HG03039 (cell line): Measurements from ENCODE around the gene CD84.
A peak's percentile ranks its signal among the peaks of the same experiment; 100 is the strongest.
"Not testable (repeated sequence)": the region's sequence is repeated elsewhere in the genome, so short reads cannot be mapped to it uniquely, and the experiment has no call there.

Source experiments
- ATAC-seq: cut with Tn5 transposase; IDR thresholded peaks from one replicate; pipeline ENCODE4 v1.9.1; 2021; ENCODE audit warnings: mild to moderate bottlenecking, moderate library complexity; ENCODE audit not compliant: unreplicated experiment

Gene CD84

DNA sequence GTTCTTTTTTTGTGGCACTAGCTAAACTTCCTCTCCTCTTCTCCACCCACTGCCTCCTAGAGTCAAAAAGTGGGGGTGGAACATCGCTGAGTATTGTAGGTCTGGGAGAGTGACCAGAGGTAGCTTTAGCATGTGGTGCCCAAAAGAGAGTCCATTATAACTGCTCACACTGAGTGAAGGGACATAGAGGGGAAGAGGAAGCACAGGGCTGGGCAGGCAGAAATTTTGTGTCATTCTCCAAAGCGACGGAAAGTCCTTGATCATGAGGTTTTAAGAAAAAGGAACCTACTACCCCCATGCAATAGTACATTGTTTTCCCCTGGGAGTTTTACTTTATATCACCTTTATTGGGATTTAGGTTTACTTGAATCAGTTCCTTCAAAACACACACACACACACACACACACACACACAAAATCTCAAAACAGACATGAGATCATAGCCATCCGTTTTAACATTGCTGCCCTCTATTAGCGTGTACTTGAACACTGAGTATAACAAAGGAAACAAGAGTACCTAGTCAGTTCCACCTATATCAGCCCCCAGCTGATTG, 4.1 kb downstream of the CD84 start:
- ATAC-seq, result no peak

DNA sequence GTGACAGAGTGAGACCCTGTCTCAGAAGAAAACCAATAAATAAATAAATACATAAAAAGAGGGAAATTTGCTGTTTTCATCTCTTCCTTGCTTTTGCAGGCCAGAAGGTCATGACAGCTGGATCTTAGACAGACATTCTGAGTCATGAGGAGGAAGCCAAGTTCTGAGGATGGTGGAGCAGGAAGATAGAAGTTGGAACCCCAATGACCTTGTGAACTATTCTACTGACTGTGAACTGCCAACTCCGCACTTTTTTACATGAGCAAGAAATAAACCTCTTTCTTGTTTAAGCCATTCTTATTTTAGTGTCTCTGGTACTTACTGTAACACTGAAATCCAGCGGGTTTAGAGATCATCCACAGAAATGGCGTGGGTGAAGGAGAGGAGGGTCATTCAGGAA, 8.5 kb downstream of the CD84 start:
- ATAC-seq, result no peak

DNA sequence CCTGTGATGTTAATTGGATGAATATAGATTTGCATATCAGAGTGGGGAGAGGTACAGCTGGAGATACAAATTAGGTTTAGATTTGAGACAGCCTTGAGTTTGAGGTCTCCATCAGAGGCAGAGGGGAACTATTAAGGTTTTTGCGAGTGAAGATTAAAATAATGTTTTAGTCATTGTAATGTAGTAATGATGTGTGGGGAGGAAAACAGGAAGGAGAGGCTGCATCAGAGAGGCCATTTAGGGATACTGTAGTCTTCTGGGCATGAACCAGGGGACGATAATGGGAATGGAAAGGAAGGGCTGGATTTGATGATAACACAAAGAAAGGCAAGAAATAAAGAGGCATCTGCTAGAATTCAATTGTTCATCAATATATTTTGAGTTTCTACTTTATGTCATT, 9.5 kb downstream of the CD84 start:
- ATAC-seq, result no peak

DNA sequence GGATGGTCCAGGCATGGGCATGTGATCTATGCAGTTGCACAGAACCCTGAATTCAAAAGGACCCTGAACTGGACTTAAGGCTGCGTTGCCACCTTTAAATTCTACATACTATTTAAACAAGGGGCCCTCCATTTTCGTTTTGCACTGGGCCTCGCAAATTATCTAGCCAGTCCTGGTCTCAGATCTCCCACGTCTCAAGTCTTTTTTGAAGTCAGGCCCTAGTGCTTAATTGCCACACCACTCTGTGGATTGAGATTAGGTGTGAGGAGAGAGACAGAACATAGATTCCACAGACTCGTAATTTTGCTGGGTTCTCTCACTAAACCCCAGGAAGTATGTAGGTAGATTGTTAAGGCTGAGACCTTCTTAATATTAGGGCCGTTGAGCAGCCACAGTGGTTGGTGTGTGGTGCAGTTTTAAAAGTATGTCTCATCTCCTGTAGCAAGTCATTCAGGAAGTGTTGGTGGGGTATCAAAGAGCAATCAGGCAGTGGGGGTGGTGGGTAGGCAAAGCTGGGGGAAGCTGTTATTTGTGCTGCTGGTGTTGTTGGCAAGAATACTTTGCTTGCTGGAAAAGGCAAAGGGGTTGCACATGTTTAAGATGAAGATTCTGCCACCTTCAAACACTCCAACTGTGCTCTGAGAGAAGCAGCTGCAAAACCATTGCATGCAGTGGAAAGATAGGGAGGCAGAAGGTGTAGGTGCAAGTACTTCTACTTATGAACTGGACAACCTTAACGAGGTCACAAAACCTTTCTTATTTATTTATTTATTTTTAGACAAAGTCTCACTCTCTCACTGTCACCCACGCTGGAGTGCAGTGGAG, 11.2 kb downstream of the CD84 start:
- ATAC-seq, result no peak

DNA sequence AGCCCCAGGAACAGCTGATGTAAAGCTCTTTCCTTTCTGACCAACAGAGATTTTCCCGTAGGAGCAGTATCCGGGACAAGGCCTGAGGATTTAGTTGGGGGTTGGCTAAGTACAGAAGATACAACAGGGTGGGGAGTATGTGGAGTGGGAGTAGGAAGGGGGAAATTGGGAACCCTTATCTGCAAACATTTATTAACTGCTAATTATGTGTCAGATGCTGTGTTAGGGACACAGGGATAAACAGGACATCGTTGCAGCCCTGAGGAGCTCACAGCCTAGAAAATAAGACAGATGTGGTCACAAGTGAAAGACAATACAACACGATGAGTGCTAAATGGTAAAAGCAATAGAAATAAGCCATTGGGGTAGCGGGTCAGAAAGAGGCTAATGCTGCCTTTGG, 12.0 kb downstream of the CD84 start:
- no peak for ATAC-seq

DNA sequence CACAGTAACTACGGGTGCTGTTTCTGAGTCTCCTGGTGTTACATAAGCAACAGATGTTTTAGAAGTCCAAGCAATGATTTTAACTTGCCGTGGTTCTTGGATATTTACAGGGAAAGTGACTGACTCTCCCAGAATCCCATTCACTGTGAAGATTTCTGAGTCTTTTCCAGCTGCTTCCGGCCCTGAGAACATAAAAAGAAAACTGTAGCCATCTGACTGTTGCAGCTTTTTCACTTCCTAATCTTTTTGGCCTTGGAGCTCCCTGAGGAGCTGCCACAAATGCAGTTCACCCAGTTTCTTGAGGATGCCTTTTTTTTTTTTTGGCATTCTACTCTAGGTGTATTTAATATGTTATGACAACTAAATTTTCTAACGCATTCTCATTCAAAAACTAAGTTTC, 13.7 kb downstream of the CD84 start:
- ATAC-seq, result no peak

DNA sequence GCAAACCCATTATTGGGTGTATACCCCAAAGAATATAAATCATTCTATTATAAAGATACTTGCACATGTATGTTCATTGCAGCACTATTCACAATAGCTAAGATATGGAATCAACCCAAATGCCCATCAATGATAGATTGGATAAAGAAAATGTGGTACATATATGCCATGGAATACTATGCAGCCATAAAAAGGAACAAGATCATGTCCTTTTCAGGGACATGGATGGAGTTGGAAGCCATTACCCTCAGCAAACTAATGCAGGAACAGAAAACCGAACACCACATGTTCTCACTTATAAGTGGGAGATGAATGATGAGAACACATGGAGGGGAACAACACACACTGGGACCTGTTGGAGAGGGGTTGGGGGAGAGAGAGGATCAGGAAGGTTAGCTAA, 16.1 kb downstream of the CD84 start:
- ATAC-seq, result not testable (repeated sequence)

DNA sequence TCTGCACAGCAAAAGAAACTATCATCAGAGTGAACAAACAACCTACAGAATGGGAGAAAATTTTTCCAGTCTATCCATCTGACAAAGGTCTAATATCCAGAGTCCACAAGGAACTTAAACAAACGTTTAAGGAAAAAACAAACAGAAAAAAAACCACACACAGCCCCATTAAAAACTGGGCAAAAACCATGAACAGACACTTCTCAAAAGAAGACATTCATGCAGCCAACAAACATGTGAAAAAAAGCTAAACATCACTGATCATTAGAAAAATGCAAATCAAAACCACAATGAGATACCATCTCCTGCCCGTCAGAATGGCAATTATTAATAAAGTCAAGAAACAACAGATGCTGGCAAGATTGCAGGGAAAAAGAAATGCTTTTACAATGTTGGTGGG, 16.6 kb downstream of the CD84 start:
- ATAC-seq, result not testable (repeated sequence)

DNA sequence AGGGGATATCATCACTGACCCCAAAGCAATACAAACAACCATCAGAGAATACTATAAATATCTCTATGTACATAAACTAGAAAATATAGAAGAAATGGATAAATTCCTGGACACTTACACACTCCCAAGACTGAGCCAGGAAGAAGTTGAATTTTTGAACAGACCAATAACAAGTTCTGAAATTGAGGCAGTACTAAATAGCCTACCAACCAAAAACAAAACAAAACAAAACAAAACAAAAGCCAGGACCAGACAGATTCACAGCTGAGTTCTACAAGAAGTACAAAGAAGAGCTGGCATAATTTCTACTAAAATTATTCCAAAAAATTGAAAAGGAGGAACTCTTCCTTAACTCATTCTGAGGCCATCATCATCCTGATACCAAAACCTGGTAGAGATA, 18.5 kb downstream of the CD84 start:
- no peak for ATAC-seq

DNA sequence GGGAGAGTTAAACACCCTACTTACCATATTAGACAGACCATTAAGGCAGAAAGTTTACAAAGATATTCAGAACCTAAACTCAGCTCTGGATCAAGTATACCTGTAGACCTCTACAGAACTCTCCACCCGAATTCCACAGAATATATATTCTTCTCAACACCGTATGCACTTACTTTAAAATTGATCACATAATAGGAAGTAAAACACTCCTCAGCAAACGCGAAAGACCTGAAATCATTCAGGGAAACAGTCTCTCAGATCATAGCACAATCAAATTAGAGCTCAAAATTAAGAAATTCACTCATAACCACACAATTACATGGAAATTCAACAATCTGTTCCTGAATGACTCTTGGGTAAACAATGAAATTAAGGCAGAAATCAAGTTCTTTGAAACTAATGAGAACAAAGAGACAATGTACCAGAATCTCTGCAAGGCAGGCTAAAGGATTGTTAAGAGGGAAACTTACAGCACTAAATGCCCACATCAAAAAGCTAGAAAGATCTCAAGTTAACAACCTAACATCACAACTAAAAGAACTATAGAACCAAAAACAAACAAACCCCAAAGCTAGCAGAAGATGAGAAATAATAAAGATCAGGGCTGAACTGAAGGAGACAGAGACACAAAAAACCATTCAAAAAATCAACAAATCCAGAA, 19.1 kb downstream of the CD84 start:
- ATAC-seq, result no peak

DNA sequence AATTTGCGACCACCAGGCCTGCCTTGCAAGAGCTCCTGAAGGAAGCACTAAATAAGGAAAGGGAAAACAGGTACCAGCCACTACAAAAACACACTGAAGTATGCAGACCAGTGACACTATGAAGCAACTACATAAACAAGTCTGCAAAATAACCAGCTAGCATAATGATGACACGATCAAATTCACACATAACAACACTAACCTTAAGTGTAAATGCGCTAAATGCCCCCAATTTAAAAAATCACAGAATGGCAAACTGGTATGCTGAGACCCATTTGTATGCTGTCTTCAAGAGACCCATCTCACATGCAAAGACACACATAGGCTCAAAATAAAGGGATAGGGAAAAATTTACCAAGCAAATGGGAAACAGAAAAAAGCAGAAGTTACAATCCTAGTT, 19.9 kb downstream of the CD84 start:
- not testable (repeated sequence) for ATAC-seq

DNA sequence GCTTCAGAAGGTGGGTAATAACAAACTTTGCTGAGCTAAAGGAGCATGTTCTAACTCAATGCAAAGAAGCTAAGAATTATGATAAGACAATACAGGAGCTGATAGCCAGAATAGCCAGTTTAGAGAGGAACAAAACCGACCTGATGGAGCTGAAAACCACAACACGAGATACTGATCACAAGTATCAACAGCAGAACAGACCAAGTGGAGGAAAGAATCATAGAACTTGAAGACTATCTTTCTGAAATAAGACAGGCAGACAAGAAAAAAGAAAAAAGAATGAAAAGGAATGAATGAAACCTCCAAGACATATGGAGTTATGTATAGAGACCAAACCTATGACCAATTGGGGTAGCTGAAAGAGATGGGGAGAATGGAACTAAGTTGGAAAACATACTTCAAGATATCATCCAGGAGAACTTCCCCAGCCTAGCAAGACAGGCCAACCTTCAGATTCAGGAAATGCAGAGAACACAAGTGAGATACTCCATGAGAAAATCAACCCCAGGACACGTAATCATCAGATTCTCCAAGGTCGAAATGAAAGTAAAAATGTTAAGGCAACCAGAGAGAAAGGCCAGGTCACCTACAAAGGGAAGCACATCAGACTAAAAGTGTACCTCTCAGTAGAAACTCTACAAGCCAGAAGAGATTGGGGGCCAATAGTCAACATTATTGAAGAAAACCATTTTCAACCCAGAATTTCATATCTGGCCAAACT, 20.5 kb downstream of the CD84 start:
- ATAC-seq, result no peak

DNA sequence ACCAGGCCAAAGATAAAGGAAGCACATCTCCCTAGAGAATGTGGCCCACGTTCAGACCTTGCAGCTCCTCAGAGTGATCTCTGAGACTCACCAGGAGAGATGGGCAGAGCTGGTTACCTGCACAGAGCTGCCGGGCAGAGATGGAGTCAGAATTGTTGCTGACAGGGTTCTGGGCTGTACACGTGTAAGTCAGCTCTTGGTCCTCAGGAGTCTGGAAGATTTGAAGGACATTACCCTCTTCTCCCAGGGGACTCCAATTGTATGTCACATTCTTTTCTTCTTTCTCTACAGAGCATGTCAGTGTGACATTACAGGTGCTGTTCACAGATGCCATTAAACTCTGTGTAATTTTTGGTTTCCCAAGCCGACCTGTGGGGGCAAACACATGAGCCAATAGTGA, 25.5 kb downstream of the CD84 start:
- ATAC-seq, result no peak

DNA sequence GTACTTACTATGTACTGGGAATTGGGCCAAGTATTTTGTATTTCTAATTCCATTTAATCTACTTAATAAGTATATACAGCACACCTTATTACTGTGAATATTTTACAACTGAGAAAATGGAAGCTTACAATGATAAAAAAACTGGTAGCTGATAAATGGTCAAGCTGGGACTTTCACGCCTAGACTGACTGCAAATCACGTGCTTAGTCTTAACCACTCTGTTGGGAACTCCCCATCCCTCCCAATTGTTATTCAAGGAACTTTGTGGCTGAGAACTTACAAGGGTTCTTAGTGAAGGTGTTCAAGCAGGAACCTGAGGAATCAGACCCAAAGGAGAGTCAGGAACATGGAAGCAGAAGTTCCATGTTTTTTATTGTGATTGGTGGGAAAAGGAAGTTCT, 26.9 kb downstream of the CD84 start:
- no peak for ATAC-seq

DNA sequence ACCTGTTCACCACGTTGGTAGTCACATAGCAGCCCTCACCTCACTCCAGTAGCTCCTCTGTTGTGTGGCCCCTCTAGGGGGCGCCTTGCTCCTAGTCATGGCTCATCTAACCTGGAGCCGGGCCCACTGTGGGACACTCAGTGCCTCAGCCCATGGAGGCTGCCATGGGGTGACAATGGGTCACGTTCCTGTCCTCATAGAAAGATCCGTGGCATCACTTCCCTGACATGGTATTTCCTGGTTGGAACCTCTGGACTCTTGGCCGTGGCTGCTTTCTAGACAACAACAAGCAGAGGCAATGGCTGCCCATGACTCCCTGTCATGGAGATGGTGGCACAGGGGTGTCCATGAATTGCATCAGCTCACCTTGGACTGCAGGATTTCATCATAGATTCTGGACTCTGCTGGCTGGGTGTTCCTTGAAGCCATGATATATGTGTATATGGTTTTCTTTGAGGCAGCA, 28.7 kb downstream of the CD84 start:
- ATAC-seq, result no peak

DNA sequence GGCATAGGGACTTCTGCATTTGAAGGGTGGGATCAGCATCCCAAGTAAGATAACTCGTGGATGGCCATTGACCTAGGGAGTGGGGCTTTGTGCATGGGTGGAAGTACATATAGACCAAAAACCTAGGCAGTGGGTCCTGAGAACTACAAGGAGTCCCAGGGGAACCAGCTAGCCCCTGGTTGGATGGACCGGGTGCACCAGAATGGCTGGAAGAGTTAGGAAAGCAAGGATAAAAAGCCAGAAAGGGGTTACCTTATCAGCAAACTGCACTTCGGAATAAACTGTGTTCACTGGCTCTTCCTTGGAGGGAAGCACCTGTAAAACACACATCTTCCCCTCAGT, 29.7 kb downstream of the CD84 start:
- no peak for ATAC-seq

DNA sequence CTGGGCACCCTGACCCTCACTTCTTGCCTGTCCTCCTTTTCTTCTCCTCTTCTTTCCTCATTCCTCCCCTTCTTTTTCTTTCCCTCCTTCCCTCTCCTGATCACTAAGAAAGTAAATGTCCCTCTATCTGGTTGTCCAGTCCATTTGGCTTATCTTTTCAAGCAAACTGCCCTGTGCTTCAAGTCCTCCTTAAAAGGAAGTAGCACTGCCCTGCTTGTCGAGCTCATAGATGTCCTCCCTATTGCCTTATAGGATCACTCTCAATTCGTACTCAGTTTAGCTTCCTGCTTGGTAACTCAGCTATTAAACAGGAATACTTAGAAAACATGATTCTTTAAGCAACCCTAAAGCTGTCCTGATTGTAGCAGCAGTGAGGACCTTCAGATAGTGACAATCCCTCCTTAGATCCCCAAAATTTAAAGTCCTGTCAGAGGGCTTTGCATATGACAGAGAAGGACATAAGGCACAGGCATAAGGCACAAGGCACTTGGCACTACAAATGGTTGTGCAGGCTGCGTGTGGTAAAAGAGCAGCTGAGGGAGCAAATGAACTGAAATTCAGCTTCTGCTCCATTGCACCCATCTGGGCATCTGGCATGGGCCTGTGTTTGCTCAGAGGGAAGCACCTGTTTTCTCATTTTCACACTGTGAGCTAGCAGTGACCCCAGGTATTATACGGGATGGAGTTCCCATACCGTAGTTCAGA, 30.2 kb downstream of the CD84 start:
- peak; percentile 42 for ATAC-seq

DNA sequence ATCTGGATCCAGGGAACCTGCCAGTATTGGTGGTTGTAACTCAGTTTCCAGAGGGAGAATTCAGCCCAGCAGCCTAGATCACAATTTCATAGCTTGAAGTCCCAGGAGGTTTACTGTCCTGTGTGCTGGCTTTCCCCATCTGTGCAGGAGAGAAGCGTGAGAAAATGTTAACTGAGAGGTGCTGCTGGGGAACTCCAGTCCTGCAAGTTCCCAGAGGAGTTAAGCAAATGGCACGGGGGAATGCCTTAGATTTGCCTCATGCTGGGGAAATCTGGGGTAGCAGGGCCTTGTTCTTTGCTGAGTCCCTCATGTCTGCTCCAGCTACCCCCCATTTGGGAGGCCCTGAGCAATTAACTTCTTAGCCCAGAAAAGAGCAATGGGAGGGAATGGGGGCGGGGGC, 31.1 kb downstream of the CD84 start:
- no peak for ATAC-seq

DNA sequence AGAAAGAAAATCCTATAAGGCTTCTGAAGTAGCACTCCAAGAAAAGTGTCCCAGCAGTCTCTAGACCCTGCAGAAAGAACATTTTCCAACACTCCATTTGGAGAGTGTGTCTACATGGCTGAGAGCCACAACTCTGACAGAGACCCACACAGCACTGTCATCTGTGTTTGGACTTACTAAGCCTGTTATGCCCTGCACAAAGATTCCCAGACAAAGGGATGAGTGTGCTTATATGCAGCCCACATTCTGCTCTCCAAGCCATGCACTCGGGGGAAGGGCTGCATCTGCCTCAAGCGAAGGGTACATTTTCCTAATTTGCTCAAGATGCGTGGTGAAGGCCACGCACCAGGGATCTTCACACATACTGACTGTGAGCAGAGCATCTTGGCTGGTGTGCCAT, 31.9 kb downstream of the CD84 start:
- no peak for ATAC-seq

DNA sequence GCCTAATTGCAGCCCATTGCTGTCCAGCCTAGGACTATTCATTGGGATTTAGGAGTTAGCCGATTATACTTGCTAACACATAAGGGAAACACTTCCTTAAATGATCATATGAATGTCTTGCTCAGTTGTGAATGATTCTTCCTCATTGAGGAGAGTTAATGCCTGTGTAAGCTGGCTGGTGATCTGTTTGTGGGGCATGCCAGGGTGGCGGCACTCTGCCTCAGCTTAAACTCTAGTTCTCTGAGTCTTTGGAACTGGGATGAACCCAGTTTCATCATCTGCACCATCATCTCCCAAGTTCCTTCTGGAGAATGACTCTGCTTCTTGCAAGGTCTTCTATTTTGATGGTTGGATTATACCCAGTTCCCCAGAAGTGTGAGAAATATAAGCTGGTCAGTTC, 32.4 kb downstream of the CD84 start:
- ATAC-seq, result no peak

DNA sequence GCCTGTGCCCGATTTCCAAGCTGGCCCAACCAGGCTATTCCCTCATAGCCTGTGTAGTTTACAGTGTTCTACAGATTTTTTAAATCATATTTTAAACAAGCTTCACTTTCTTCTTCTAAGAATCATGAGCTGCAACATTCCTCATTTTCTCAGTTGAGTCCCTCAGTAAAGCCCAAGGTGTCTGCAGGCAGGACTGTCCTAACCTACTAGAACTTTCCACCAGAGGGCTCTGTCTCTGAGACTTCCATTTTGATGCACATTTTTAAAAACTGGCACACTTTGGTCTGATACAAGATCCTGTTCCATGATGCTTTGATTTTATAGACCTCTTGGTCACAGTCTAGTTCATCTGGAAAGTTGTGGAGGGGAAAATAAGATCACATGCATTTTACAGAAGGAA, 34.6 kb downstream of the CD84 start:
- no peak for ATAC-seq
